Ramos (cell line): ENCODE data around the gene PITPNB.

Experiments
- in situ Hi-C: fragments of 300-500 bp; cut with MboI; formaldehyde crosslinking; loops from one replicate; pipeline ENCODE4 v1.14.3; 2022; ENCODE audit warnings: low sequenced_read_pairs; ENCODE audit not compliant: unreplicated experiment

PITPNB gene

GRCh38 chr22:27919942-27920755, 1.1 kb upstream of the PITPNB start:
- in situ Hi-C loops = no loop called here

GRCh38 chr22:27918341-27919221, 475 bp downstream of the PITPNB start:
- in situ Hi-C loops = no loop called here

- in situ Hi-C loops = no loop called here
These were observed 3.1 kb downstream of the PITPNB start for GRCh38 chr22:27915986-27916385.

GRCh38 chr22:27913162-27913741, 5.8 kb downstream of the PITPNB start:
- in situ Hi-C loops = no loop called here

- in situ Hi-C loops = no loop called here
These were observed 7.0 kb downstream of the PITPNB start for GRCh38 chr22:27912101-27912500.

GRCh38 chr22:27911330-27911729, 7.7 kb downstream of the PITPNB start:
- in situ Hi-C loops = no loop called here

- in situ Hi-C loops = no loop called here
These were observed 12.8 kb downstream of the PITPNB start for GRCh38 chr22:27906241-27906640.

GRCh38 chr22:27905653-27906052, 13.4 kb downstream of the PITPNB start:
- in situ Hi-C loops = no loop called here

GRCh38 chr22:27903805-27904473, 15.1 kb downstream of the PITPNB start:
- in situ Hi-C loops = no loop called here

- in situ Hi-C loops = no loop called here
These were observed 18.9 kb downstream of the PITPNB start for GRCh38 chr22:27900153-27900552.

- in situ Hi-C loops = no loop called here
These were observed 22.8 kb downstream of the PITPNB start for GRCh38 chr22:27896245-27896644.

GRCh38 chr22:27895600-27895999, 23.5 kb downstream of the PITPNB start:
- in situ Hi-C loops = no loop called here

GRCh38 chr22:27892811-27893210, 26.2 kb downstream of the PITPNB start:
- in situ Hi-C loops = no loop called here

GRCh38 chr22:27892064-27892463, 27.0 kb downstream of the PITPNB start:
- in situ Hi-C loops = no loop called here

GRCh38 chr22:27888310-27888709, 30.7 kb downstream of the PITPNB start:
- in situ Hi-C loops = loop anchor here (5.0 kb wide), 1 partner anchor 119 kb away; no protein-coding TSS in a partner anchor

- in situ Hi-C loops = loop anchor here (5.0 kb wide), 1 partner anchor 121 kb away; no protein-coding TSS in a partner anchor
These were observed 32.3 kb downstream of the PITPNB start for GRCh38 chr22:27886843-27887151.

GRCh38 chr22:27885977-27886842, 32.8 kb downstream of the PITPNB start:
- in situ Hi-C loops = loop anchor here (5.0 kb wide), 1 partner anchor 121 kb away; no protein-coding TSS in a partner anchor

GRCh38 chr22:27883656-27884350, 35.3 kb downstream of the PITPNB start:
- in situ Hi-C loops = no loop called here
